ACHN (cell line): ENCODE measurements around the gene UBE2J1.
A peak's percentile ranks its signal among the peaks of the same experiment; 100 is the strongest.
"Not testable (repeated sequence)": the region's sequence is repeated elsewhere in the genome, so short reads cannot be mapped to it uniquely, and the experiment has no call there.

Source experiments
- DNase-seq: peaks from one replicate; pipeline ENCODE4 v3.0.0-alpha.2; 2015
- in situ Hi-C: cut with HindIII; loops from 2 replicates; pipeline ENCODE4 v1.10.0; 2017; ENCODE audit warnings: low sequenced_read_pairs, low pct_ligation_motif_present, low pct_unique_long_range_greater_than_20kb

The UBE2J1 gene

GRCh38 chr6:89335164-89335563 lies 17.4 kb downstream of the UBE2J1 start:
- DNase-seq: no peak
- in situ Hi-C loops: no loop called here

DNA sequence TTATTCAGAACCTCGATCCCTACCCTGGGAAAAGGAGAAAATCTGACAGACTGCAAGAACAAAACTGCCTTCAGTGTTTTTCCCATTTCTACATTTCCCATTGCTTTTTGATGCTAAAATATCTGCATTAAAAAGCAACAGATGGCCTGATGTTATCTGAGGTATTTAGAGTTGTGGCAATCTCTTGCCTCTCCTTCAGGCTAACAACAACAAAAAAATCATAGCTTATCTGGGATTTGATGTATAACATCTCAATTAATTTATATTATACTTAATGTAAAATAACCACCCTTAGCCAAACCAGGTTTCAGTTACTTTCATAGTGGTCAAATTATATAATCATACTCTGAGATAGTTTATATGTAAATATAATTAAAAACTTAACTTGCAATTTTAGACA lies 21.6 kb downstream of the UBE2J1 start:
- in situ Hi-C loops: no loop called here
- DNase-seq: no peak

DNA sequence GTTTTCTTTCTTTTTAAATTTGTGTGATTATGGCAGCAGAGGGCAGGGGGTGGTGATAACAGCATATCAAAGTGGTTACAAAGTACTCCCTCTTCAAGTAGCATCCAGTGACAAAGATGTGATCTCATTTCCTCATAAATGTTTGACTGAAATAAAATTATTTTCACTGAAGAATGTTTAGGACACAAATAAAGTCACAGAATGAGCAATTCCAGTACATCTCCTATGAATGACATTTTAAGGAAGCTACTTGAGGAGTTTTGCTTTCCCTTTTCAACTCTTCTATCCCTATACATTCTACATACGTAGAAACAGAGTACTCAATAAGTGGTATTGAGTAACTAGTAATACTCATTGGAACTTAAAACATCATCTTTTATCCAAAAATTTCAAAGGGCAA lies 23.5 kb downstream of the UBE2J1 start:
- DNase-seq: no peak

GRCh38 chr6:89324304-89324703 lies 28.2 kb downstream of the UBE2J1 start:
- in situ Hi-C loops: no loop called here

More for the DNA sequence above, 23.5 kb downstream of the UBE2J1 start:
- in situ Hi-C loops: no loop called here

GRCh38 chr6:89323511-89323971 lies 29.0 kb downstream of the UBE2J1 start:
- no peak for DNase-seq
- in situ Hi-C loops: no loop called here

More at GRCh38 chr6:89324304-89324703, 28.2 kb downstream of the UBE2J1 start:
- no peak for DNase-seq

DNA sequence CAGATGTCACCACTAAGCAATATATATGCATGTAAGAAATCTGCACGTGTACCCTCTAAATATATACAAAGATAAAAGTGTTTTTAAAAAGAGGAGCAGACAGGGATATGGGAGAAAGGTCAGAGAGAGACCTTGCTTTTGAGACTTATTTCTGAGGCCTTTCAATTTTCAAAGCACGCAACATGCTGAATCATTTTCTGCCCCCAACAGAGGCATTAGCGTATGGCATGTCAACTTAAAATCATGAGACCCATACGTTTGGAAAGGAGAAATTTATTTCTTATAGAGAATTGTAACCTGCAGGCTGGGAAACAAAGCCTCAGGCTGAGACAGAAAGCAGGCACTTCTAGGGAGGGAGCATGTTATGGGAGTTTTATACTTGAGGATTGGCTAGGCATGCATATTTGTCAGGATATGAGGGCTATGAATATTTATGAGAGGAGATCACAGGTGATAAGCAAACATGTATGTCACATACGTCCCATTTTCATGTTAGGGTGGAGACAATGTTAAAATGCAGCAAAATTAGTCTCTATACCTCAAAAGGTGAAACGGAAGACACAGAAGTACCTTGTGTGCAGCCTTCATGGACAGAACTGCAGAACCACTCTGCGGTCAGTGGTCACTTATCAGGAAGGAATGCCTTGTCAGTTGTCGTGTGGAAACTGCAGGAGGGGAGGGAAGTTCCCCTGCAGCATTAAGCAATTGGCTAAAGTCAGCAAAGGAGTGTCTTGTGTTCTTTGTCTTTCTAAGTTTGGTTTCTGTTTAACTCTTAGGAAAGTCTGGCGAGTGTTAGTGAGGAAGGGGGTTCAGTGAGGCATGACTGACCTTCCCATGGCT lies 31.2 kb downstream of the UBE2J1 start:
- in situ Hi-C loops: no loop called here
- peak; percentile 85 for DNase-seq

DNA sequence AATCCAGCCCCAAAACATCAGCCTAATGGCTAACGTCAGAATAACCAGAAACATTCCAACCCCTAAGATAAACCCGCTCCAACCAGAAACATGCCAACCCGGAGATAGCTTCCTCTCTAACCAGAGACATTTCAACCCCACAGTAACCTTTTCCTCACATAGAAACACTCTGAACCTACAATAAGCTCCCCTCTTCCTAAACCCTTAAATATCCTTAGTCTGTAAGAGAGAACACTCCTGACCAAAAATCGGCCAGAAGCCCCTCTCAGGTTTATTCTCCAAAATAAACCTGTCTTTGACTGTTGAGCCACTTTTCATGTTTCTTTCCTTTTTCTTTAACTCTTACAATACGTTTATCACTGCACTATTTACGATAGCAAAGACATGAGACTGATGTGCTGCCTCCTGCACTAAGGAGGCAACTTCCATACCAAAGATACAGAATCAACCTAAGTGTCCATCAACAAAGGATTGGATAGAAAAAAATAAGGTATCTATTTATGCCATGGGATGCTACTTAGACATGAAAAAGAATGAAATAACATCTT lies 32.4 kb downstream of the UBE2J1 start:
- DNase-seq: no peak
- in situ Hi-C loops: no loop called here

DNA sequence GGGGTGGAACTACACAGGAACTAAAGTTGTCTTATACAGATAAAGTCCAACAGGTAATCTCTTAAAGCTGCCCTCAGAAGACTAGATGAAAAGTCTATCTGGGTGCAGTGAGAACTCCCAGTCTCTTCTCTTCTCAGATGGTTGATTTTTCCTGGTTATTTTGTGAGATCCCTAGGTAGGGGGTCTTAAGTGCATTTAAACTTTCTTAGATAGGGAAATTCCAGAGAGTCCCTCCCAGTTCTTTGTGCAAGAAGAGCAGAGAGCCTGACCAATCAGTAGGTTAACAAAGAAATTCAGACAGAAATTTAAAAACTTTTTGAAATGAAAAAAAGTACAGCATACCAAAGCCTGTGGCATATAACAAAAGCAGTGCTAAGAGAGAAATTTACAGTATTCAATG lies 35.5 kb downstream of the UBE2J1 start:
- no peak for DNase-seq
- in situ Hi-C loops: no loop called here

DNA sequence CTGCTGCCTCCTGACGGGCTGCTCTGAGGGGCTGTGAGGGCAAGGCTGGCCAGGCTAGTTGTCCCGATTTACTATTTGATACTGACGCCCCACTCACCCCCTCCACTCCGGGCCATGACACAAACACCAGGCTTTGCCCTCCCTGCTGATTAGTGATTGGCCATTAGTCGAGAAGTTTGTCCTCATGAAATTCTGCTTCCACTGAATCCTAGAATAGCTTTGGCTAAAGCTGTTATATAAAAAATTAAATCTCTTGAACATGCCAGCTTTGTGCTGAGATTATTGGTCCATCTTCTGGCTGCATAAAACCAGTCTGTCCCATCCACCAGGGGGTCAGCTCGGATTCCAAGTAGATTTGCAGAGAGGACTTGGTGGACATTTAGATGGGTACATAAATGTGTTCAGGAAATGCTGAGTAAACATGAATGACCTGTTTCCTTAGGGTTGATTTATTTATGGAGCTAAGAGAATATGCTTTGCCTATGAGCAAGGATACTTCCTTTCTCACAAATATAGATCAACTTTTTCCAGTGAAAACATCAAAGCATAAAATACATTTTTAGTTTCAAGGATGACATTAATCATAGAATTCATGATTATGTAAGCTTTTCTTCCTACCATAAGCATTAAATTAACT lies 37.2 kb downstream of the UBE2J1 start, which contains the start of gene GABRR2:
TSS of gene GABRR2 (minus strand) at position 51 of the 637 bp plus-strand sequence. CDS start 134 bp downstream, outside the sequence.
- in situ Hi-C loops: no loop called here

GRCh38 chr6:89314692-89315091 lies 37.8 kb downstream of the UBE2J1 start:
- in situ Hi-C loops: no loop called here
- DNase-seq: no peak

More for the DNA sequence above, 37.2 kb downstream of the UBE2J1 start, which contains the start of gene GABRR2:
- DNase-seq: no peak

DNA sequence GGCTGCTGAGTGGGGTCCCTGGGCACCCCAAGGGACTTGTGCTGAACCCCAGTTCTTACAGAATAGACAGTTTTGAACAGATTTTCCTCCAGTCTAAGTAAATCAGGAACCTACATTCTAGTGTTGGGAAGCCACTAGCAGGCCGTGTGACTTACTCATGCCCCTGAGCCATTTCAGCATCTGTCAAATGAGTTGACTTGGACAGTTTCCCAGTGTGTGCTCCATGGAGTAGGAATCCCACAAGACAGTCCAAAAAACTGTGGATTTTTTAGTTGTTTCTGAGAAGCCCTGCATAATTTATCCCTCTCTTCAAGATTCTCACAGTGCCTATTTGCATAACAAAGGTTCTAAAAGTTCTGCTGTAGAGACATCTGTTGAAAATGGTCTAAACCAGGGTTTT lies 39.5 kb downstream of the UBE2J1 start:
- in situ Hi-C loops: no loop called here
- DNase-seq: peak; percentile 23

DNA sequence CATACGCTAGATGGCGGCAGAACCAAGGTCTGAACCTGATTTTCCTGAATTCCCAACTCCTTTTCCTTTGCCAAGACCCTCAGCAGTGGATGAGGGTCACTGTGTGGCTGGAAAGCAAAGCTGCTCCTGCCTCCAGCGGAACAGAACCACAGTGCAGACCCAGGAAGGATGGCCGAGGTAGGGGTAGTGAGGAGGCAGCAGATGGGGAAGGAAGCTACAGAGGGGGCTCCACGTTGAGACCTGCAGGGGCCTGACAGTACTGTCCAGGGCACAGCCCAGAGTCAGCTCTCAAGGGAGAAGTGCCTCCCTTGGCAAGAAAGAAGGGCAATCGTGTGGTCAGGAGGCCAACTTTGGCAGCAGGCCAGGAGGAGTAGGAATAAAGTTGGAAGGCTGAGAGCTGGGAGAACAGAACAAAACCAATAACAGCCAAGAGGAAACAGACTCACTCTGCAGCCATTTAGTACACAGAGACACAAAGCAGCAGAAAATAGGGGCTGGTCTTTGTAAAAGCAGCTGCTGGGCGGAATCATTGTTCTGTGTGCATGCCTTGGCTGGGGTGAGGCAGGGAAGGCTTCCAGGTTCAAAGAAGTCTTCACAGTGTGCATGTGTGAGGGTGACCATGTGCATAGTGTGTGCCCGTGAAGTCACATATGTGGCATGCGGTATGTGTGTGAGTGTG lies 40.5 kb downstream of the UBE2J1 start:
- DNase-seq: peak; percentile 32
- in situ Hi-C loops: no loop called here

GRCh38 chr6:89311530-89311852 lies 41.0 kb downstream of the UBE2J1 start:
- in situ Hi-C loops: no loop called here
- DNase-seq: no peak

DNA sequence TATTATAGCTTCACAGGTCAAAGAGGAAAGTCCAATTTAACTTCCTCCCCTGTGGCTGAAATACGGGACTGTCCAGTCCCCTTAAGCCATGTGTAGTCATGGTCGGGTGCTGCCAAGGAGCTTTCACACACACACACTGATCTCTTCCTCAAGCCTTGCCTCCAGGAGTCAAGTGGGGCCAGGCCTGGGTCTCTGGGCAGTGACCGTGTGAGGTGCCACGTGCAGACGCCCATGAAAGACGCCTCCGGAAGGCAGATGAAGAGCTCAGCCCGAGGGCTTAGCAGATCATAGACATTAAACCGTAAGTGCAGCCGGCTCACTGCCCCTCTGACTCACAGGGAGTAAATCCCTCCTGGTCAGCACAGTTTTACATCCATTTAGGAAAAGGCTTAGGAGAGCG lies 41.6 kb downstream of the UBE2J1 start:
- no peak for DNase-seq
- in situ Hi-C loops: no loop called here

DNA sequence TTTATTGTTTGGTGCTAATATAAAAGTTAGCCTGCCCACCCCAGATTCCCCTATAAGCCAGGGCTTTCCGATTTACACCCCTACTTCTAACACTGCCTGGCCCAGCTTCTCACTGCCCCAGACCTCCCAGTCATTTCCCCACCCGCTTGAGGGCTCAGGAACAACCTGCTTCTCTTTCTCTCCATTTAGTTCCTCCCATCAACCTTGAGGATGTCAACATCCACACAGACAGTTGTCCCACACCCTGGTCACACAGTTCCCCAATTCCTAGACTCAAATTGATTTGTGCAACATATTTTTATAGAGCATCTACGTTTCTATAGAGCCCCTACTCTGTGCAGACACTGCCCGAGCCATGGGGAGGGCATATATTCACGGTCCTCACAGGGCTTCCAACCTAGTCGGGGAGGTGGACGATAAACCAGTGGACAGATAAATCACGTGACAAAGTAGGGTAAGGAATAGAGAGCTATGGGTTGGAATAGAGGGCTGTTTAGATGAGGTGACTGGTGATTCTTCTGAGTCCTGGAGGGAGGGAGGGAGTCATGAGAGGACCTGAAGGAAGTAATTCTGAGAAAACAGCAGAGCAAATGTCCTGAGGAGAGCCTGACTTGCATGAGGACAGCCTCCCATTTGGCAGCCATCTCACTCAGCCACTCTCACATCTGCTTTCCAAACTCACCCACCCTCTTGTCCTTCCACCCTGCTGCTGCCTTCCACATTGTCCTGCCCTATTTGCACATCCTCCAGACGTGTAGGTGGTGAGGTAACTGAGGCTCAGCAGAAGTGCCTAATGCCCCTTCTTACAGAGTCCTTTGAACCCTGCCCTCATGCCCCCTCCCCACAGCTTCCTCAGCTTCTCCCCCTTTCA lies 43.8 kb downstream of the UBE2J1 start:
- in situ Hi-C loops: no loop called here
- no peak for DNase-seq

GRCh38 chr6:89304517-89304916 lies 48.0 kb downstream of the UBE2J1 start:
- DNase-seq, in situ Hi-C loops: not testable (repeated sequence)

GRCh38 chr6:89302936-89303335 lies 49.6 kb downstream of the UBE2J1 start:
- DNase-seq: no peak
- in situ Hi-C loops: no loop called here

GRCh38 chr6:89302195-89302770 lies 50.2 kb downstream of the UBE2J1 start:
- DNase-seq: no peak
- in situ Hi-C loops: no loop called here
